Endothelial cell of umbilical vein (primary cell): ENCODE results near the gene ARHGEF28. TPM values are rescaled to one million over a fixed set of nuclear protein-coding genes. Genes with fewer than 3 reads are reported as not detected.

Experiments
- BruUV-seq: library from RNA; stranded (reverse); fragments of 400-500 nt; replicated peaks from 2 replicates; lab custom pipeline; 2021; lab: Mats Ljungman, UMichigan
- CTCF ChIA-PET: fragments of 300-600, 350-600 bp; sonication (Branson Sonifier 250); formaldehyde crosslinking; loops from one replicate; lab custom pipeline; 2021; ENCODE audit warnings: antibody characterized with exemption, inconsistent platforms; lab: Charles Lee
- POLR2A ChIA-PET: fragments of 300-600, 350-600 bp; sonication (Branson Sonifier 250); formaldehyde crosslinking; loops from one replicate; lab custom pipeline; 2021; ENCODE audit warnings: antibody characterized with exemption, inconsistent platforms; lab: Charles Lee
- DNase-seq: peaks from one replicate; pipeline ENCODE4 v3.0.0-alpha.2; 2011; ENCODE audit warnings: low read depth, low spot score
- FAIRE-seq: peaks from 2 replicates; lab custom pipeline; 2011; peaks lifted over from hg19 to GRCh38; lab: Jason Lieb, UNC
- H2AFZ ChIP-seq: 2 replicates; pipeline ENCODE4 v1.6.0; 2012; ENCODE audit warnings: low read depth, low read length, control low read depth, inconsistent platforms
- H3K27ac ChIP-seq: 2 replicates; pipeline ENCODE4 v1.5.1; 2011; ENCODE audit warnings: low read depth, mild to moderate bottlenecking, control low read depth, low read length, moderate library complexity; ENCODE audit not compliant: insufficient read depth
- H3K27me3 ChIP-seq, 2 experiments: 2 replicates each; pipeline versions ENCODE4 v1.6.0 to v1.6.1; 2011; ENCODE audit warnings: low read length in 2 of 2, mixed read lengths in 1 of 2; ENCODE audit not compliant: control insufficient read depth in 2 of 2, insufficient read depth in 2 of 2
- H3K36me3 ChIP-seq, 2 experiments: 2 replicates in 1 of 2; 3 replicates in 1 of 2; pipeline ENCODE4 v1.5.1; 2011; ENCODE audit warnings: low read length in 2 of 2, mild to moderate bottlenecking in 1 of 2, moderate library complexity in 1 of 2; ENCODE audit not compliant: control insufficient read depth in 2 of 2, insufficient read depth in 2 of 2; ENCODE audit errors: extremely low read depth in 1 of 2
- H3K4me1 ChIP-seq: 3 replicates; pipeline ENCODE4 v1.5.1; 2011; ENCODE audit warnings: mild to moderate bottlenecking, low read length; ENCODE audit not compliant: control insufficient read depth, insufficient read depth; ENCODE audit errors: extremely low read depth
- H3K4me2 ChIP-seq: 2 replicates; pipeline ENCODE4 v1.6.1; 2011; ENCODE audit warnings: low read length, control low read depth, mixed read lengths; ENCODE audit not compliant: insufficient read depth
- H3K4me3 ChIP-seq, 3 experiments: fragments of 200-600 bp in 1 of 3; sonication (generic), shearing (Covaris generic) in 1 of 3; replicated peaks in 1 of 3; 2 replicates each; pipeline ENCODE4 v1.5.1; 2011 to 2016; ENCODE audit warnings: control low read depth in 3 of 3, low read length in 3 of 3, mild to moderate bottlenecking in 2 of 3, inconsistent platforms in 1 of 3, low read depth in 1 of 3, moderate library complexity in 1 of 3; ENCODE audit not compliant: insufficient read depth in 1 of 3
- H3K79me2 ChIP-seq: 2 replicates; pipeline ENCODE4 v1.6.0; 2012; ENCODE audit warnings: low read length, inconsistent platforms; ENCODE audit not compliant: control insufficient read depth, insufficient read depth
- H3K9ac ChIP-seq: replicated peaks from 2 replicates; pipeline ENCODE3; 2011; ENCODE audit warnings: low read length, control low read depth; ENCODE audit not compliant: insufficient read depth; ENCODE audit errors: extremely low read depth
- H3K9me1 ChIP-seq: replicated peaks from 3 replicates; pipeline ENCODE4 v1.6.0; 2011; ENCODE audit warnings: mild to moderate bottlenecking, low read length; ENCODE audit not compliant: control insufficient read depth, insufficient read depth; ENCODE audit errors: extremely low read depth
- H3K9me3 ChIP-seq: replicated peaks from 2 replicates; pipeline ENCODE4 v1.5.1; 2012; ENCODE audit warnings: low read length, inconsistent platforms; ENCODE audit not compliant: control insufficient read depth, insufficient read depth
- H4K20me1 ChIP-seq: replicated peaks from 2 replicates; pipeline ENCODE3; 2011; ENCODE audit warnings: mild to moderate bottlenecking, low read length; ENCODE audit not compliant: control insufficient read depth, insufficient read depth; ENCODE audit errors: extremely low read depth
- CTCF ChIP-seq, 2 donors: IDR thresholded peaks; 1 replicate in 1 of 2; 2 replicates in 1 of 2; pipeline ENCODE4 v1.5.1; 2011; ENCODE audit warnings: low read length in 2 of 2, mild to moderate bottlenecking in 2 of 2, moderate library complexity in 2 of 2, control low read depth in 1 of 2, inconsistent platforms in 1 of 2, low read depth in 1 of 2; ENCODE audit not compliant: insufficient read depth in 1 of 2; ENCODE audit errors: extremely low read depth in 1 of 2
- EZH2 ChIP-seq: IDR thresholded peaks from 2 replicates; pipeline ENCODE4 v1.6.1; 2012; ENCODE audit warnings: borderline replicate concordance, low read depth, mild to moderate bottlenecking, moderate library complexity, low read length, inconsistent platforms; ENCODE audit not compliant: severe bottlenecking
- GATA2 ChIP-seq: IDR thresholded peaks from 2 replicates; pipeline ENCODE4 v1.7.0; 2011; ENCODE audit warnings: low read depth, mild to moderate bottlenecking, moderate library complexity, mixed read lengths, low read length; ENCODE audit not compliant: insufficient read length, insufficient read depth
- JUN ChIP-seq: IDR thresholded peaks from 2 replicates; pipeline ENCODE4 v1.6.1; 2011; ENCODE audit warnings: borderline replicate concordance, low read depth; ENCODE audit not compliant: insufficient read length, insufficient read depth
- MAX ChIP-seq: IDR thresholded peaks from 2 replicates; pipeline ENCODE4 v1.6.1; 2011; ENCODE audit not compliant: insufficient read depth, insufficient read length
- MYC ChIP-seq: IDR thresholded peaks from one replicate; pipeline ENCODE4 v1.6.1; 2011; ENCODE audit warnings: mild to moderate bottlenecking, low read depth, low read length
- POLR2A ChIP-seq: IDR thresholded peaks from 2 replicates; pipeline ENCODE4 v1.6.1; 2012; ENCODE audit warnings: low read depth, mild to moderate bottlenecking, control low read depth, low read length
- POLR2AphosphoS5 ChIP-seq: IDR thresholded peaks from 2 replicates; pipeline ENCODE4 v1.6.1; 2012; ENCODE audit warnings: low read depth, mild to moderate bottlenecking, control low read depth, low read length, moderate library complexity; ENCODE audit not compliant: insufficient read depth
- dilution Hi-C: fragments of 300-500 bp; cut with MboI; formaldehyde crosslinking; loops from one replicate; pipeline ENCODE4 v1.15.0; 2019; ENCODE audit warnings: low sequenced_read_pairs; ENCODE audit not compliant: extremely low pct_ligation_motif_present
- intact Hi-C: fragments of 100-400 bp; cut with micrococcal nuclease; formaldehyde crosslinking; loops from one replicate; pipeline ENCODE4 v1.10.0; 2022
- polyA plus RNA-seq, 4 experiments: library from polyadenylated mRNA; depleted of rRNA in 3 of 4; stranded (reverse) in 3 of 4; unstranded in 1 of 4; fragments of >200 nt; gene quantifications; 2 replicates each; pipeline versions ENCODE4 v1.2.1 to v1.2.3, GENCODE V29; 2011 to 2012; ENCODE audit warnings: missing spikeins in 1 of 4
- total RNA-seq: library from RNA; stranded (reverse); gene quantifications from 2 replicates; pipeline ENCODE4 v1.2.3, GENCODE V29; 2021

The ARHGEF28 gene
- total and polyA plus RNA-seq, 2 donors (not counting 3 experiments of a cell fraction or from before 2014, with no cell fraction given): 29.5 to 108 TPM

- ChIA-PET CTCF (interaction anchor here (1.5 to 2.5 kb wide), 3 partner anchors 12 to 745 kb away, joined by 6 to 78 read pairs (median 26); partner anchors contain the start of gene ENC1), POLR2A (interaction anchor here (2.4 kb wide), 1 partner anchor 740 kb away, joined by 6 read pairs; the partner anchor contains the start of gene ENC1)
- Histone ChIP-seq H3K4me3 (no peak overlapping the region), H3K9ac (no peak overlapping the region), H3K27me3 (no peaks in the 10 kb centered on the region), H3K27ac (no peak overlapping the region), H3K4me2 (no peak overlapping the region), H3K4me1 (no peaks in the 10 kb centered on the region), H3K9me3 (no peaks in the 10 kb centered on the region), H3K36me3 (peaks cover 17 to 42% of the 10 kb centered on the region in 2 experiments), H4K20me1 (no peaks in the 10 kb centered on the region), H2AFZ (no peak overlapping the region), H3K9me1 (no peaks in the 10 kb centered on the region), H3K79me2 (no peaks in the 10 kb centered on the region)
- no peak for TF ChIP-seq POLR2AphosphoS5
- TF ChIP-seq JUN: no peak
- no peak for TF ChIP-seq POLR2A
- no peak for TF ChIP-seq MYC
- no peak for TF ChIP-seq GATA2
- TF ChIP-seq EZH2: no peak
- no peak for TF ChIP-seq CTCF (IDR thresholded peaks at IDR 0.05; ENCODE audit: extremely low read depth in 1 of 2, insufficient read depth in 1 of 2, low read depth in 1 of 2, low read length in 2 of 2)
- TF ChIP-seq MAX: no peak
- FAIRE-seq: no peak
- no peak for DNase-seq
- no TSS peak for BruUV-seq
- dilution Hi-C loops (no loop called here), intact Hi-C loops (no loop called here)
Observed at GRCh38 chr5:73901043-73901442, 275.0 kb downstream of the ARHGEF28 start.
